GM19351 (cell line): Measurements from ENCODE around the gene RAMP2.

Source experiments
- ATAC-seq: cut with Tn5 transposase; IDR thresholded peaks from one replicate; pipeline ENCODE4 v1.9.1; 2021; ENCODE audit warnings: mild to moderate bottlenecking, moderate library complexity; ENCODE audit not compliant: unreplicated experiment

RAMP2 gene

DNA sequence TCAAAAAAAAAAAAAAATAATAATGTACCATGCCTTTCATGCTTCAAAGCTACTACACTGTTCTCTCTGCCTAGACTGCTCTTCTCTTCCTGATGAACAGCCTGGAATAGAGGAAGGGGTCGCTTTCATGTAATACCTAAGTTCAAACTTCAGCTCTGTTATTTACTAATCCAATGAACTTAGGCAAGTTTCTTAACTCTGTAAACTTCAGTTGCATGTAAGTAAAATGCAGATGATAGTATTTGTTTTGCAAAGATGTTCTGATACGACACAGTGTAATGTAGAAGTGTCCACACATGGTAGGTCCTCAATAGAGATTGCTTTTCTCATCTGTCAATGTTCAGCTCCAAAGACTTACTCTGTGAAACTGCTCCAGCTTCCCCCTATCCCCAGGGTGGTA is 30.9 kb downstream of the RAMP2 start:
- ATAC-seq = no peak

GRCh38 chr17:42792545-42792944 is 31.5 kb downstream of the RAMP2 start:
- no peak for ATAC-seq

- ATAC-seq = no peak
These were observed 34.0 kb downstream of the RAMP2 start for GRCh38 chr17:42795061-42795460.

GRCh38 chr17:42795465-42795864 is 34.4 kb downstream of the RAMP2 start:
- ATAC-seq = no peak

DNA sequence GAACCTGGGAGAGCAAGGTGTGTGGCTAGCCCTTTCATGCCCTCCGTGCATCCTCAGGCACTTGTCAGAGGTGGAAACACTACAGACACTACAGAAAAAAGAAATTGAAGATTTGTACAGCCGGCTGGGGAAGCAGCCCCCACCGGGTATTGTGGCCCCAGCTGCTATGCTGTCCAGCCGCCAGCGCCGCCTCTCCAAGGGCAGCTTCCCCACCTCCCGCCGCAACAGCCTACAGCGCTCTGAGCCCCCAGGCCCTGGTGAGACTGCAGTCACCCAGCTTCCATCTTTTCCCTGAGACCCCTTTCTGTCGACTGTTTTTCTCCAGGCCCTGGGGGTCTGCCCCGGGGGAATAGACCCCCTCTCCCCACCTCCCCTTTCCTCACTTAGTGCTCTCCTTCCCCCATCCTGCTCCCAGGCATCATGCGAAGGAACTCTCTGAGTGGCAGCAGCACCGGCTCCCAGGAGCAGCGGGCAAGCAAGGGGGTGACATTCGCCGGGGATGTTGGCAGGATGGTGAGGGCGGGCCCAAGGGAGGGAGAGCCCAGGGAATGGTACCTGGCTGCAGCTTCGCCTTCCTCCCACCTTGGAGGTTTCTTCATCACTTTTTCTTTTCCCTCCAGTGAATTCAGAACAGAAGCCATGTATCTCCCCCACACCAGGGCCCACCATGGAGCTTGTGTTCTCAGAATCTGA is 35.2 kb downstream of the RAMP2 start:
- no peak for ATAC-seq

DNA sequence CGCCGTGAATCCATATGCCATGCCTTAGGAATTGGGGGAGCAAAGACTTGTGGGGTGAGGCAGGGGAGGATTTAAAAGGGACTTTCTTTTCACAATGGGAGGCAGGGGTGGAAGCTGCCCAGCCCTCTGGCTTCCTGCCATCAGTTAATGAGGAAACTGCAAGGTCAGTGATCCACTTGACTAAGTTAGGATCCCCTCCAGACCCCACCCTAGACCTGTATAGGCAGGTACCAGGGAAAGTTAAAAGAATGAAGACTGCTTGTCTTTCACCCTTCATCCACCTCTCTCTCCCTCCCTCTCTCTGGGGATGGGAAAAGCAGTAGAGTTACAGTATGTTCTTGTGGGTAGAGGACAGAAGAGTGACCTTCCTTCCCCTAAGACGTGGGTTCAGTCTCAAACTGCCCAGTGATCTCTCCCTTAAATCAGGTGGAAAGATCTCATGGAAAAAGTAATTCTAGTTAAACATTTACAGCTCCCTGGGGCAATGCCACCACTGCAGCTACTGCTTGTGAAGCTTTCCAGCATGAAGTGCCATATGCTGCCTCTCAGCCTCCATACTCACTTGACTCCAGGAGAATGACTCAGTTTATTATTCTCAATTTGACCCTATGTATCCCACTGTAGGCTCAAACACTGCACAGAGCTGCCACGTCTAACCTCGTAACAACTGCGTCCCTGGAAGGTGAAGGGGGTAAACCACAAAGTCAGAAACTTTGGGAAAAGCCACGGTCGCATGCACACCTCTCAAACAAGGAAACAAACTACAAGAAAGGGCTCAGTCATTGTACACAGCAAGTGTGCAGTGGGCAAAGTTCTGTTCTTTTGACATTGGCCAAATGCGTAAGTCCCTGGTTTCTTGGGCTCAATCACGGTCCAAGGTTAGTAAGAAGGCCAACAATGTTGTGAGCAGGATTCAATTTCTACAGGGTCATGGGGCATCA is 36.3 kb downstream of the RAMP2 start:
- no peak for ATAC-seq

DNA sequence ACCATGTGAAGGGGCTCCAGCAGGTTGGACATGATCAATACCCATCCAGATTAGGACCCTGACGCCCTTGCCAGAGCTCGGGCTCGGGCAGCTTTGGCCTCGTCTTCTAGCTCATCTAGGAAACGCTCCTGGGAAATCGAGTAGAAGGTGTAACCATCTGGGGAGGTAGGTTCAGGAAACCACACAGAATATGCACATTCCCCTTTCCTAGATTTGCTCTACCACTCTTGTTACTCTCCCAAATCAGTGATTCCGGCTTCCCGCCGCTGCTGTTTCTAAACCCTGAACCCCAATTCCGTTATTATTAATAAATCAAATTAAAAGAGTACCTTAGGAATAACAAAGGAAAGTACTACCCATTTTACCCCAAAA is 37.0 kb downstream of the RAMP2 start:
- no peak for ATAC-seq

DNA sequence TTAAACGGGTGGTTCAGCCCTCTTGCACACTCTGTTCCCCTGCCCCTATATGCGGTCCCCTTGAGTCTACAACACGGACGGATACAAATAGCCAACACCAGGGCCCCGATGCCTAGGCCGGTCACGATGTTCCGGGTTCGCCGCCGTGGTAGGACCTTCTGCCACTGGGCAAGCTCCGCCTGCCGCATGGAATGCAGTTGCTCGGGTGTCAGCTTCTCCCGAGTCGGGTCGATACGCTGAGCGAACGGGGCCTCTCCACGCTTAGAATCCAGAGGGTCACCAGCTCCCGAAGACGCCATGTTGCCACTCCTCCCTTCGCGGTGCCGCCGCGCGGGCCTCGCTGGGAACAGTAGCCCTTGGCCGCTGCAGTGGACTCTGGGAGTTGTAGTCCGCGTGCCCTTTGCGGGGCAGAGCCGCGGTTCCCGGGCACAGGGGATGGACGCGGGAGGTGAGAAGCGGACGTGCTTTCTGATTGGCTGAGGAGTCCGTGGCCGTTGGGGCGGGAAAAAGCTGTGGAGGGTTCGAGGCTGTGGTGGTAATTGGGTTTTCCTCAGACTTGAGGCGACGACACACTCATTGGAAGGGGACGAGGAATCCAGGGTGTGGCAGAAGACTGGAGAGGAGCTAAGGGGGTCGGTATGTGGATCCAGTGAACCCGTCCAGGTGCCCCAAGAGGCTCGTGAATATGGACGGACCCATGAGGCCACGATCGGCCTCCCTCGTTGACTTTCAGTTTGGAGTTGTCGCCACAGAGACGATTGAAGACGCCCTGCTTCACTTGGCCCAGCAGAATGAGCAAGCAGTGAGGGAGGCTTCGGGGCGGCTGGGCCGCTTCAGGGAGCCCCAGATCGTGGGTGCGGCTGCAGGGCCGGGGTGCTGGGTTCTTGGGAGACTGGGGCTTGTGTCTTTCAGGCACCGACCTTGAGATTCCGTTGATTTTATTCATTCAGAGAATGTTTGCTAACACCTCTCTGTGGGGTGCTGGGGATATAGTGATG is 37.7 kb downstream of the RAMP2 start, which contains the start of the genes CNTD1 and COA3:
CNTD1 (plus strand) TSS at position 479 of the 998 bp plus-strand sequence; CDS start at position 686, 207 bp downstream.
COA3 (minus strand) TSS at position 322 of the 998 bp plus-strand sequence; CDS start at position 299, 23 bp downstream.
- ATAC-seq = peak; percentile 73

- ATAC-seq = no peak
These were observed 42.3 kb downstream of the RAMP2 start for GRCh38 chr17:42803074-42803883.

DNA sequence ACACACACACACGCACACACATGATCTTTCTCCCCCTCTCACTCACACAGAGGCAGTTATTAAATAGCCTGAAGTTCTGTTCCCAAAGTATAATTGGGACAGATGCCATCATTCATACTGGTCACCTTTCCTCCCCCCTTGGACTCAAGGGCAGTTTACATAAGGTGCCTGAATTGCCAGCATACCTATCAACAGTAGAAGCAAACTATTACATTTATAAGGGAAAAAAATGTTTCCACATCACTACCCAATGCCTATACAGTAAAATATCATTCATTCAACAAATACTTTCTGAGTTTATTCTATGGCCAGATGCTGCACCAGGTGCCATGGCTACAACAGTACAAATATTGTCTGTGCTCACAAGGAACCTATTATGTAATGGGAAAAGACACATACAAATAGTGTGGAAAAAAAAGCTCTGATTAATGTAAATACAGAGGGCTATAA is 43.9 kb downstream of the RAMP2 start:
- no peak for ATAC-seq

- ATAC-seq = no peak
These were observed 45.2 kb downstream of the RAMP2 start for GRCh38 chr17:42806249-42806648.

DNA sequence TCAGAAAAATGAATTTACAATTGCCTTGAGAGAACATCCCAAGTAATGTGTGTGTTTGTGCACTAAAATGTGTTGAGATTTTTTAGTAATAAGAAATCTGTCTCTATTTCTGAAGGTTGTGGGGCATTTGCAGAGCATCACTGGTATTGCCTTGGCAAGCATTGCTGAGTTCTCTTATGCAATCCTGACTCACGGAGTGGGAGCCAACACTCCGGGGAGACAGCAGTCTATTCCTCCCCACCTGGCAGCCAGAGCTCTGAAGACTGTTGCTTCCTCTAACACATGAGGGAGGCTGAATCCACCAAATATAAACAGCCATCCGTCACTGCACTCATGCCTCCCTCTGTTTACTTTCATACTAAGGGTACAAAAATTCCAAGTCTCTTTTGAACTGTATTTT is 48.2 kb downstream of the RAMP2 start:
- no peak for ATAC-seq
